Measurements from ENCODE around the gene KLK15.

Gene KLK15

GRCh38 chr19:50779504-50780457 lies 53.6 kb downstream of the KLK15 start:
- H3K27ac ChIP-seq, result no peak overlapping the region
- no peak for TF ChIP-seq CTCF (IDR thresholded peaks at IDR 0.05)
- TF ChIP-seq ZFX (IDR thresholded peaks at IDR 0.05; ENCODE audit: borderline replicate concordance), result no peak

DNA sequence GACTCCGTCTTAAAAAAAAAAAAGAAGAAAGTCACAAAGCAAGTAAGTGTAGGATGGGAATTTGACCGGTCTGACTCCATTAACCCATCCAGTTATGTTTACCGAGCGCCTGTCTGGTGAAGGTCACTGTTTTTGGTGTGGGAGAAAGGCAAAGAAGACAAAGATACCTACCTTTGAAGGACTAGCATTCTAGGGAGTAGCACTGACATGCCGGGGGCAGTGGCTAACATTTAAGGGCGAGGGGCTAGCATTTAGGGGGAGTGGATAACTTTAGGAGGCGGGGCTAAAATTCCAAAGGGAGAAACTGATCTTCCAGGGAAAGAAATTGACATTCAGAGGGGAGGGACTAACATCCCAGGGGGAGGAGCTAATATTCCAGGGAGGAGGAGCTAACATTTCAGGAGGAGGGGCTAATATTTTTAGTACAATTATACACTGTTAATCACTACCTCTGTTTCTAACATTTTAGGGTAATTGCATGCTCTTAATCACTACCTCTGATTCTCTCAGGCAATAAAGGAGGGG lies 54.4 kb downstream of the KLK15 start:
- H3K27ac ChIP-seq, result no peak overlapping the region
- no peak for TF ChIP-seq ZFX (IDR thresholded peaks at IDR 0.05; ENCODE audit: borderline replicate concordance)
- no peak for TF ChIP-seq CTCF (IDR thresholded peaks at IDR 0.05)

DNA sequence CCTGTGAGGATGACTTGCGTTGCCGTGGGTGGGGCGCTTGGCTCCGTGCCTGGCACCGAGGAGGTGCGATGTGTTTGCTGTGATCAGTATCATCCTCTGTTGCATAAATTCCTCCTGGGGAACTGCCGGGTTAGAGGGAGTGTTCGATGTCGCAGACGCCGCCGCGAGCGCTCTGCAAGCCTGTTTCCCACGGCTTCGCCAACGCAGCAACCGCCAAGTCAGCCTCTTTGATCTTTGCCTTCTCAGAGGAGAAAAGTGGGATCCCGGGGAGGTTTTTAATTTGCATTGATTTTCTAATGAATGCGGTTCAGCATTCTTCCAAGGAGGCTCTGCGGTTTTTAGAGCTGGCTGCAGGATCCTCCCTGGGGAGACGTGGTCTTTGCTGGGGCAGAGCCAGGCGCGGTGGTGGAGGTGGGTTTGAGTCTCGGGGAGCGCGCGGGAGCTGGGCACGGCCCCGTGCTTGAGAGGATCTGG lies 55.5 kb downstream of the KLK15 start:
- no peak overlapping the region for H3K27ac ChIP-seq
- no peak for TF ChIP-seq CTCF (IDR thresholded peaks at IDR 0.05)
- TF ChIP-seq ZFX (IDR thresholded peaks at IDR 0.05; ENCODE audit: borderline replicate concordance), result no peak

DNA sequence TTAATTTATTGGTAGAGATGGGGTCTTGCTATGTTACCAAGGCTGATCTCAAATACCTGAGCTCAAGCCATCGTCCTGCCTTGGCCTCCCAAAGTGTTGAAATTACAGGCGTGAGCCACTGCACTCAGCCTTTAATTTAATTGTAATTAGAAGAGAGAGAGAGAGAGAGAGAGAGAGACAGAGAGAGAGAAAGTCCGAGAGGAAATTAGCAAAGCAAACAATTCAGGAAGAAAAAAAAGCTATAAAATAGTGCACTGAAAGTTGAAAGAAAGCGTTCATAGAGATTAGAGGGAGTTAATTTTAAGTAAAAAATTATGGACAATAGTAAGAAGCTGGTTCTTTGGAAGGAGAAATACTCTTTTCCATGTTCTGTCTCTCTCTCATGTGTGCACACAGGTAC lies 56.1 kb downstream of the KLK15 start:
- no peak overlapping the region for H3K27ac ChIP-seq
- TF ChIP-seq CTCF (IDR thresholded peaks at IDR 0.05) (no peak), ZFX (IDR thresholded peaks at IDR 0.05; ENCODE audit: borderline replicate concordance) (no peak)

DNA sequence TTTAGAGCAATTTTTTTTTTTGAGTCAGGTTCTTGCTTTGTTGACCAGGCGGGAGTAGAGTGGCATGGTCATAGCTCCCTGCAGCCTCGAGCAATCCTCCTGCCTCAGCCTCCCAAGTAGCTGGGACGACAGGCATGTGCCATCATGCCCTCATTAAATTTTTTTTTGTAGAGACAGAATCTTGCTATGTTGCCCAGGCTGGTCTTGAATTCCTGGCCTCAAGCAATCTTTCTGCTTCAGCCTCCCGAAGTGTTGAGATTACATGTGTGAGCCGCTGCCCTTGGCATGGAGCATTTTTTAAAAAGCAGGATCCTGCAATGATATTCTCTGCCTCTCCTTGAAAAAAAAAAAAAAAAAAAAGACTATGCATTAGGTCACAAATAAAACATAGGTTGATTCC lies 57.2 kb downstream of the KLK15 start:
- H3K27ac ChIP-seq, result no peak overlapping the region
- no peak for TF ChIP-seq ZFX (IDR thresholded peaks at IDR 0.05; ENCODE audit: borderline replicate concordance)
- no peak for TF ChIP-seq CTCF (IDR thresholded peaks at IDR 0.05)

Data from 22Rv1 (cell line).